Karpas-422 (cell line): Measurements from ENCODE around the gene RELN. TPM values are rescaled to one million over a fixed set of nuclear protein-coding genes. Genes with fewer than 3 reads are reported as not detected.

Source experiments
- DNase-seq: peaks from one replicate; pipeline ENCODE4 v3.0.0-alpha.2; 2015
- H2AFZ ChIP-seq: fragments of 200-600 bp; sonication (generic); 2 replicates; pipeline ENCODE4 v1.6.1; 2014; ENCODE audit warnings: antibody characterized with exemption, low read length, mixed read lengths
- H3K27ac ChIP-seq: fragments of 200-600 bp; sonication (generic); 2 replicates; pipeline ENCODE4 v1.5.1; 2014; ENCODE audit warnings: mild to moderate bottlenecking, low read length, moderate library complexity
- H3K27me3 ChIP-seq: fragments of 200-600 bp; sonication (generic); 2 replicates; pipeline ENCODE4 v1.6.1; 2014; ENCODE audit warnings: low read length, mixed read lengths
- H3K36me3 ChIP-seq: fragments of 200-600 bp; sonication (generic); 2 replicates; pipeline ENCODE4 v1.6.1; 2014; ENCODE audit warnings: low read length, mixed read lengths; ENCODE audit not compliant: insufficient read depth
- H3K4me1 ChIP-seq: fragments of 200-600 bp; sonication (generic); 2 replicates; pipeline ENCODE4 v1.6.1; 2014; ENCODE audit warnings: mild to moderate bottlenecking, low read length, mixed read lengths
- H3K4me2 ChIP-seq: fragments of 200-600 bp; sonication (generic); 2 replicates; pipeline ENCODE4 v1.6.1; 2014; ENCODE audit warnings: low read length, low read depth, mild to moderate bottlenecking; ENCODE audit not compliant: poor library complexity, severe bottlenecking
- H3K4me3 ChIP-seq: fragments of 200-600 bp; sonication (generic); 2 replicates; pipeline ENCODE4 v1.5.1; 2014; ENCODE audit warnings: mild to moderate bottlenecking, antibody characterized with exemption, low read length, mixed read lengths
- H3K79me2 ChIP-seq: fragments of 200-600 bp; sonication (generic); 2 replicates; pipeline ENCODE4 v1.6.1; 2014; ENCODE audit warnings: mild to moderate bottlenecking, low read length, mixed read lengths
- H3K9ac ChIP-seq: fragments of 200-600 bp; sonication (generic); 2 replicates; pipeline ENCODE4 v1.6.0; 2014; ENCODE audit warnings: low read length
- H3K9me2 ChIP-seq: fragments of 200-600 bp; sonication (generic), shearing (Covaris generic); replicated peaks from 2 replicates; pipeline ENCODE4 v1.6.0; 2014; ENCODE audit warnings: mild to moderate bottlenecking, low read length, moderate library complexity; ENCODE audit not compliant: insufficient read depth
- H3K9me3 ChIP-seq: fragments of 300-700, 200-600 bp; sonication (generic); 2 replicates; pipeline ENCODE4 v1.6.1; 2014; ENCODE audit warnings: low read length, mixed read lengths
- H4K20me1 ChIP-seq: fragments of 200-600 bp; sonication (generic); 2 replicates; pipeline ENCODE4 v1.6.1; 2014; ENCODE audit warnings: mild to moderate bottlenecking, antibody characterized with exemption, low read length, low read depth; ENCODE audit not compliant: insufficient read depth
- total RNA-seq: library from RNA; depleted of rRNA; stranded (reverse); fragments of >200 nt; shearing (Covaris generic); gene quantifications from 2 replicates; pipeline ENCODE4 v1.2.3, GENCODE V29; 2014; ENCODE audit warnings: low replicate concordance

Gene RELN
- total RNA-seq, 1 experiment from 2014 or later, result not detected

- no peak for DNase-seq
- Histone ChIP-seq H3K9me2 (no peaks in the 10 kb centered on the region), H3K27ac (no peak overlapping the region), H2AFZ (no peak overlapping the region), H3K4me3 (no peak overlapping the region), H3K9me3 (no peaks in the 10 kb centered on the region), H3K4me2 (no peak overlapping the region), H3K36me3 (no peaks in the 10 kb centered on the region), H3K4me1 (no peaks in the 10 kb centered on the region), H3K27me3 (no peaks in the 10 kb centered on the region), H3K9ac (no peak overlapping the region), H4K20me1 (no peaks in the 10 kb centered on the region), H3K79me2 (no peaks in the 10 kb centered on the region)
These were observed 332.0 kb downstream of the RELN start for GRCh38 chr7:103657474-103657894.

GRCh38 chr7:103656221-103656620 is 333.2 kb downstream of the RELN start:
- H3K9me2 ChIP-seq, result no peaks in the 10 kb centered on the region
- H3K79me2 ChIP-seq, result no peaks in the 10 kb centered on the region
- H2AFZ ChIP-seq, result no peak overlapping the region
- H3K4me2 ChIP-seq, result no peak overlapping the region
- H3K27me3 ChIP-seq, result no peaks in the 10 kb centered on the region
- no peaks in the 10 kb centered on the region for H3K36me3 ChIP-seq
- H3K4me3 ChIP-seq, result no peak overlapping the region
- H3K27ac ChIP-seq, result no peak overlapping the region
- no peaks in the 10 kb centered on the region for H3K9me3 ChIP-seq
- H3K4me1 ChIP-seq, result no peaks in the 10 kb centered on the region
- no peaks in the 10 kb centered on the region for H4K20me1 ChIP-seq
- no peak for DNase-seq
- H3K9ac ChIP-seq, result no peak overlapping the region

- Histone ChIP-seq H3K27me3 (no peaks in the 10 kb centered on the region), H2AFZ (no peak overlapping the region), H3K9me2 (no peaks in the 10 kb centered on the region), H3K4me3 (no peak overlapping the region), H3K4me1 (no peaks in the 10 kb centered on the region), H4K20me1 (no peaks in the 10 kb centered on the region), H3K4me2 (no peak overlapping the region), H3K79me2 (no peaks in the 10 kb centered on the region), H3K9ac (no peak overlapping the region), H3K36me3 (no peaks in the 10 kb centered on the region), H3K27ac (no peak overlapping the region), H3K9me3 (peaks cover 5% of the 10 kb centered on the region)
- no peak for DNase-seq
These were observed 337.7 kb downstream of the RELN start for GRCh38 chr7:103651593-103652377.

- Histone ChIP-seq H3K36me3 (no peaks in the 10 kb centered on the region), H3K79me2 (no peaks in the 10 kb centered on the region), H3K27ac (no peak overlapping the region), H3K4me2 (no peak overlapping the region), H3K9ac (no peak overlapping the region), H3K9me2 (no peaks in the 10 kb centered on the region), H3K4me3 (no peak overlapping the region), H4K20me1 (no peaks in the 10 kb centered on the region), H3K27me3 (no peaks in the 10 kb centered on the region), H2AFZ (no peak overlapping the region), H3K9me3 (peaks cover 19% of the 10 kb centered on the region), H3K4me1 (no peaks in the 10 kb centered on the region)
- DNase-seq, result no peak
These were observed 340.4 kb downstream of the RELN start for GRCh38 chr7:103649052-103649451.

- no peaks in the 10 kb centered on the region for H3K9me2 ChIP-seq
- DNase-seq, result no peak
- H3K27me3 ChIP-seq, result no peaks in the 10 kb centered on the region
- no peak overlapping the region for H3K4me2 ChIP-seq
- H3K4me1 ChIP-seq, result no peaks in the 10 kb centered on the region
- H3K9me3 ChIP-seq, result peaks cover 24% of the 10 kb centered on the region
- H3K9ac ChIP-seq, result no peak overlapping the region
- no peak overlapping the region for H3K27ac ChIP-seq
- no peaks in the 10 kb centered on the region for H4K20me1 ChIP-seq
- no peak overlapping the region for H2AFZ ChIP-seq
- no peak overlapping the region for H3K4me3 ChIP-seq
- H3K36me3 ChIP-seq, result no peaks in the 10 kb centered on the region
- H3K79me2 ChIP-seq, result no peaks in the 10 kb centered on the region
These were observed 341.3 kb downstream of the RELN start for GRCh38 chr7:103648135-103648534.

- H3K9me2 ChIP-seq, result no peaks in the 10 kb centered on the region
- H3K4me1 ChIP-seq, result no peaks in the 10 kb centered on the region
- no peaks in the 10 kb centered on the region; the same call in 1 of the 2 replicates for H3K27me3 ChIP-seq
- no peak overlapping the region for H2AFZ ChIP-seq
- DNase-seq, result no peak
- H4K20me1 ChIP-seq, result no peaks in the 10 kb centered on the region
- H3K4me2 ChIP-seq, result no peak overlapping the region
- H3K27ac ChIP-seq, result no peak overlapping the region
- H3K9me3 ChIP-seq, result peaks cover 24% of the 10 kb centered on the region
- no peak overlapping the region for H3K4me3 ChIP-seq
- H3K9ac ChIP-seq, result no peak overlapping the region
- no peaks in the 10 kb centered on the region for H3K36me3 ChIP-seq
- H3K79me2 ChIP-seq, result no peaks in the 10 kb centered on the region
These were observed 345.1 kb downstream of the RELN start for GRCh38 chr7:103644319-103644718.

GRCh38 chr7:103640031-103640779 is 349.3 kb downstream of the RELN start:
- Histone ChIP-seq H3K9ac (no peak overlapping the region), H3K27ac (no peak overlapping the region), H3K4me1 (no peaks in the 10 kb centered on the region), H3K9me3 (peaks cover 6% of the 10 kb centered on the region), H3K27me3 (no peaks in the 10 kb centered on the region; the same call in 1 of the 2 replicates), H4K20me1 (no peaks in the 10 kb centered on the region), H3K36me3 (no peaks in the 10 kb centered on the region), H3K4me3 (no peak overlapping the region), H3K9me2 (no peaks in the 10 kb centered on the region), H2AFZ (no peak overlapping the region), H3K79me2 (no peaks in the 10 kb centered on the region), H3K4me2 (no peak overlapping the region)
- no peak for DNase-seq

- Histone ChIP-seq H3K4me3 (no peak overlapping the region), H4K20me1 (no peaks in the 10 kb centered on the region), H2AFZ (no peak overlapping the region), H3K9me2 (no peaks in the 10 kb centered on the region), H3K9ac (no peak overlapping the region), H3K36me3 (no peaks in the 10 kb centered on the region), H3K4me1 (no peaks in the 10 kb centered on the region), H3K4me2 (no peak overlapping the region), H3K79me2 (no peaks in the 10 kb centered on the region), H3K27me3 (no peaks in the 10 kb centered on the region; the same call in 1 of the 2 replicates), H3K9me3 (no peaks in the 10 kb centered on the region), H3K27ac (no peak overlapping the region)
- no peak for DNase-seq
These were observed 351.7 kb downstream of the RELN start for GRCh38 chr7:103637726-103638125.
